ENCODE measurements around the gene MALAT1. TPM values are rescaled to one million over a fixed set of nuclear protein-coding genes. Genes with fewer than 3 reads are reported as not detected.

The MALAT1 gene
- total and polyA plus RNA-seq, 2 donors (not counting 1 experiment from before 2014, with no cell fraction given) = 646 to 32,417 TPM

- ATAC-seq (ENCODE audit: low read depth) (no peak), DNase-seq (no peak)
- Histone ChIP-seq H3K9ac (ENCODE audit: low read length) (no peak overlapping the region), H3K4me1 (ENCODE audit: control insufficient read depth in 2 of 2, insufficient read depth in 2 of 2, low read length in 2 of 2) (peaks cover 48 to 57% of the 10 kb centered on the region in 2 donors), H3K79me2 (ENCODE audit: control insufficient read depth, insufficient read depth, low read length) (peaks cover 44% of the 10 kb centered on the region), H4K20me1 (ENCODE audit: control insufficient read depth, insufficient read depth, low read length, poor library complexity, severe bottlenecking) (no peaks in the 10 kb centered on the region), H3K27ac (ENCODE audit: low read length in 2 of 2) (no peak overlapping the region), H3K4me2 (replicated peaks; ENCODE audit: low read depth, low read length, poor library complexity, severe bottlenecking) (no peak overlapping the region), H3K36me3 (replicated peaks in 1 of 2; ENCODE audit: control extremely low read depth in 1 of 2, control insufficient read depth in 1 of 2, extremely low read depth in 1 of 2, insufficient read depth in 2 of 2, low read length in 1 of 2) (no peaks in the 10 kb centered on the region), H3K9me3 (ENCODE audit: control extremely low read depth in 1 of 3, control insufficient read depth in 2 of 3, insufficient read depth in 1 of 3, low read length in 2 of 3) (no peaks in the 10 kb centered on the region), H2AFZ (ENCODE audit: insufficient read depth, low read depth, low read length, poor library complexity, severe bottlenecking) (no peak overlapping the region), H3K4me3 (ENCODE audit: control extremely low read depth in 1 of 5, extremely low read depth in 1 of 5, insufficient read depth in 1 of 5, low read depth in 2 of 5, low read length in 4 of 5) (no peak overlapping the region), H3K27me3 (replicated peaks in 1 of 4; ENCODE audit: control extremely low read depth in 1 of 4, control insufficient read depth in 3 of 4, insufficient read depth in 4 of 4, low read length in 3 of 4) (no peaks in the 10 kb centered on the region)
- TF ChIP-seq EZH2 (IDR thresholded peaks at IDR 0.05; ENCODE audit: borderline replicate concordance, insufficient read depth, low read depth, low read length, poor library complexity, severe bottlenecking) (no peak), CTCF (IDR thresholded peaks at IDR 0.05) (no peak)
- CTCF ChIA-PET = interaction anchor here (1.0 to 3.0 kb wide), 3 partner anchors 8 to 17 kb away, joined by 3 to 19 read pairs (median 10); no protein-coding TSS in a partner anchor
- intact Hi-C loops (cut with micrococcal nuclease) = no loop called here
- H3K4me1 Mint-ChIP-seq = peaks cover 60% of the 10 kb centered on the region
- WGBS (ENCODE audit: insufficient coverage) = 97% methylated on average over 6 of the region's 10 CpGs
- no peaks in the 10 kb centered on the region for H3K27me3 Mint-ChIP-seq
- H3K27ac Mint-ChIP-seq = no peak overlapping the region
- no peak overlapping the region for H3K4me3 Mint-ChIP-seq
- POLR2A ChIA-PET = interaction anchor here (0.6 to 8.8 kb wide), 8 partner anchors 10 to 70 kb away, joined by 3 to 70 read pairs (median 6); partner anchors contain the start of gene MALAT1
- H3K9me3 Mint-ChIP-seq (ENCODE audit: insufficient read depth) = no peaks in the 10 kb centered on the region
Measured at GRCh38 chr11:65489035-65489705, 9.7 kb upstream of the MALAT1 start.

DNA sequence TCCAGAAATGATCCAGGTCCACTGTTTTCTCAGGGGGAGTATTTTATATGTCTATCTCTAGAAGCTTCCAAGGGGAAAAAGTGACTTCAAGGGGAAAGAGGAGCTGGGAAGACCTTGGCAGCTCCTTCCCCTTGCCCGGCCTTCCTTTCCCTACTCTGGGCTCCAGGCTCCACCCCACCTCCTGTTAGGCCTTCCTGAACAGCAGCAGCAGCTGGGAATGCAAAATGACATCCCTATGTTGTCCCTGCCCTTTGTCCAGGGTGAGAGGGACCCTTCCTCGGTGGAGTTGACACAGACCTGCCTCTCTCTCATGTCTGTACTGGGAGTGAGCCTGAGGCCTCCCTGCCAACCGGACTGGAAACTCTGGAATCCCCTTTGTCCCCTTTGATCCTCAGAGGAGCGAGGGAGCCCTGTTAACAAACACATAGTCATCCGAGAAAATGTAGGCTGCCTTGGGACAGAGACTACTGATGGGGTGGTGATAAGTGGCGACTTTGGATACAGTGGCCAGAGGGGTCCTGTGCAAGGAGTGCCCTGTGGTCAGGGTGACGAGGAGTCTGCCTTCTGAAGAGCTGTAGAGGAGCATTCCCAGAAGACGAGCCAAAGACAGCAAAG is 9.0 kb upstream of the MALAT1 start:
- ChIA-PET POLR2A (interaction anchor here (0.5 to 8.8 kb wide), 5 partner anchors 10 to 68 kb away, joined by 3 to 70 read pairs (median 6); partner anchors contain the start of genes MALAT1 and NEAT1), CTCF (interaction anchor here (0.6 to 3.0 kb wide), 2 partner anchors 11 to 21 kb away, joined by 3 to 19 read pairs; no protein-coding TSS in a partner anchor)
- Histone ChIP-seq H3K4me3 (ENCODE audit: control extremely low read depth in 1 of 5, extremely low read depth in 1 of 5, insufficient read depth in 1 of 5, low read depth in 2 of 5, low read length in 4 of 5) (no peak overlapping the region), H3K36me3 (replicated peaks in 1 of 2; ENCODE audit: control extremely low read depth in 1 of 2, control insufficient read depth in 1 of 2, extremely low read depth in 1 of 2, insufficient read depth in 2 of 2, low read length in 1 of 2) (no peaks in the 10 kb centered on the region), H3K4me2 (replicated peaks; ENCODE audit: low read depth, low read length, poor library complexity, severe bottlenecking) (no peak overlapping the region), H3K9me3 (ENCODE audit: control extremely low read depth in 1 of 3, control insufficient read depth in 2 of 3, insufficient read depth in 1 of 3, low read length in 2 of 3) (no peaks in the 10 kb centered on the region), H3K4me1 (ENCODE audit: control insufficient read depth in 2 of 2, insufficient read depth in 2 of 2, low read length in 2 of 2) (peaks cover 51 to 63% of the 10 kb centered on the region in 2 donors), H3K27ac (ENCODE audit: low read length in 2 of 2) (no peak overlapping the region), H3K79me2 (ENCODE audit: control insufficient read depth, insufficient read depth, low read length) (peaks cover 50% of the 10 kb centered on the region), H4K20me1 (ENCODE audit: control insufficient read depth, insufficient read depth, low read length, poor library complexity, severe bottlenecking) (no peaks in the 10 kb centered on the region), H2AFZ (ENCODE audit: insufficient read depth, low read depth, low read length, poor library complexity, severe bottlenecking) (no peak overlapping the region), H3K27me3 (replicated peaks in 1 of 4; ENCODE audit: control extremely low read depth in 1 of 4, control insufficient read depth in 3 of 4, insufficient read depth in 4 of 4, low read length in 3 of 4) (no peaks in the 10 kb centered on the region), H3K9ac (ENCODE audit: low read length) (no peak overlapping the region)
- peaks cover 65% of the 10 kb centered on the region for H3K4me1 Mint-ChIP-seq
- H3K27me3 Mint-ChIP-seq = no peaks in the 10 kb centered on the region
- H3K4me3 Mint-ChIP-seq = no peak overlapping the region
- TF ChIP-seq EZH2 (IDR thresholded peaks at IDR 0.05; ENCODE audit: borderline replicate concordance, insufficient read depth, low read depth, low read length, poor library complexity, severe bottlenecking) = no peak
- TF ChIP-seq CTCF (IDR thresholded peaks at IDR 0.05) = no peak
- no peaks in the 10 kb centered on the region for H3K9me3 Mint-ChIP-seq (ENCODE audit: insufficient read depth)
- no peak for ATAC-seq (ENCODE audit: low read depth)
- no peak overlapping the region for H3K27ac Mint-ChIP-seq
- 99% methylated on average over 5 of the region's 8 CpGs for WGBS (ENCODE audit: insufficient coverage)
- intact Hi-C loops (cut with micrococcal nuclease) = no loop called here
- no peak for DNase-seq
